ENCODE measurements around the gene PTPRK.
A peak's percentile ranks its signal among the peaks of the same experiment; 100 is the strongest.

The PTPRK gene

GRCh38 chr6:128339635-128340450, 180.6 kb downstream of the PTPRK start:
- DNase-seq = no peak

GRCh38 chr6:128337619-128338018, 182.8 kb downstream of the PTPRK start:
- DNase-seq = no peak

- no peak for DNase-seq
Observed at GRCh38 chr6:128336436-128337095, 183.8 kb downstream of the PTPRK start.

GRCh38 chr6:128335963-128336362, 184.4 kb downstream of the PTPRK start:
- DNase-seq = no peak

GRCh38 chr6:128333581-128334223, 186.7 kb downstream of the PTPRK start:
- DNase-seq = no peak

- DNase-seq = peak; percentile 75
Observed at GRCh38 chr6:128327890-128328289, 192.5 kb downstream of the PTPRK start.

- no peak for DNase-seq
Observed at GRCh38 chr6:128323011-128323410, 197.4 kb downstream of the PTPRK start.

GRCh38 chr6:128319946-128320345, 200.5 kb downstream of the PTPRK start:
- DNase-seq = no peak

- DNase-seq = no peak
Observed at GRCh38 chr6:128319157-128319556, 201.2 kb downstream of the PTPRK start.

GRCh38 chr6:128316258-128316929, 204.0 kb downstream of the PTPRK start:
- DNase-seq = no peak

GRCh38 chr6:128314190-128314589, 206.2 kb downstream of the PTPRK start:
- no peak for DNase-seq

GRCh38 chr6:128311944-128312570, 208.3 kb downstream of the PTPRK start:
- DNase-seq = no peak

- no peak for DNase-seq
Observed at GRCh38 chr6:128310451-128310850, 209.9 kb downstream of the PTPRK start.

GRCh38 chr6:128307671-128308070, 212.7 kb downstream of the PTPRK start:
- peak; percentile 6 for DNase-seq

GRCh38 chr6:128305976-128306375, 214.4 kb downstream of the PTPRK start:
- DNase-seq = no peak

- DNase-seq = no peak
Observed at GRCh38 chr6:128305228-128305627, 215.2 kb downstream of the PTPRK start.

GRCh38 chr6:128303870-128304269, 216.5 kb downstream of the PTPRK start:
- DNase-seq = no peak

GRCh38 chr6:128302942-128303341, 217.5 kb downstream of the PTPRK start:
- DNase-seq = no peak

GRCh38 chr6:128295670-128296069, 224.7 kb downstream of the PTPRK start:
- no peak for DNase-seq

GRCh38 chr6:128290221-128290620, 230.2 kb downstream of the PTPRK start:
- no peak for DNase-seq

GRCh38 chr6:128284128-128284527, 236.3 kb downstream of the PTPRK start:
- no peak for DNase-seq

GRCh38 chr6:128282961-128283360, 237.4 kb downstream of the PTPRK start:
- DNase-seq = no peak

- peak; percentile 0 for DNase-seq
Observed at GRCh38 chr6:128280960-128281359, 239.4 kb downstream of the PTPRK start.

Data from DMS53 (cell line).